GM12878 (cell line): ENCODE data around the gene MAN2B1. TPM values are rescaled to one million over a fixed set of nuclear protein-coding genes. Genes with fewer than 3 reads are reported as not detected.

Experiments used
- BHLHE40 ChIP-seq, 2 experiments: fragments of 450-650 bp in 1 of 2; IDR thresholded peaks; 2 replicates each; pipeline ENCODE4 v1.6.1; 2011 to 2017; ENCODE audit warnings: low read depth in 2 of 2, borderline replicate concordance in 1 of 2, improper control_type of control experiment in 1 of 2, low read length in 1 of 2, mild to moderate bottlenecking in 1 of 2
- BMI1 ChIP-seq: fragments of 450-650 bp; IDR thresholded peaks from 2 replicates; pipeline ENCODE4 v1.6.1; 2016; ENCODE audit warnings: mild to moderate bottlenecking, moderate library complexity, borderline replicate concordance
- HDAC6 ChIP-seq: fragments of 200-600 bp; sonication (generic); IDR thresholded peaks from one replicate; pipeline ENCODE4 v1.8.0; 2017; ENCODE audit warnings: antibody characterized with exemption; ENCODE audit not compliant: unreplicated experiment
- NR2F1 ChIP-seq: fragments of 450-650 bp; conservative IDR thresholded peaks from 2 replicates; pipeline ENCODE4 v1.6.1; 2017; ENCODE audit warnings: mild to moderate bottlenecking
- RB1 ChIP-seq: fragments of 450-650 bp; formaldehyde crosslinking; IDR thresholded peaks from 2 replicates; pipeline ENCODE4 v1.6.1; 2017; ENCODE audit warnings: mild to moderate bottlenecking, borderline replicate concordance
- RBBP5 ChIP-seq: fragments of 200-600 bp; sonication (generic); conservative IDR thresholded peaks from 2 replicates; pipeline ENCODE4 v1.6.1; 2016
- RELA ChIP-seq: fragments of 450-650 bp; IDR thresholded peaks from 2 replicates; pipeline ENCODE4 v1.8.0; 2014; ENCODE audit warnings: borderline replicate concordance; ENCODE audit not compliant: partially characterized antibody
- RFX5 ChIP-seq: IDR thresholded peaks from 2 replicates; pipeline ENCODE4 v1.6.1; 2011; ENCODE audit warnings: low read depth, low read length, improper control_type of control experiment
- SIN3A ChIP-seq: IDR thresholded peaks from 2 replicates; pipeline ENCODE4 v1.6.1; 2012; ENCODE audit warnings: low read depth, low read length, improper control_type of control experiment
- TAF1 ChIP-seq: IDR thresholded peaks from 2 replicates; pipeline ENCODE4 v1.6.1; 2011; ENCODE audit warnings: mild to moderate bottlenecking, low read depth, low read length, borderline replicate concordance
- TCF7 ChIP-seq: IDR thresholded peaks from 2 replicates; pipeline ENCODE4 v1.6.1; 2014; ENCODE audit warnings: antibody characterized with exemption, borderline replicate concordance
- polyA plus RNA-seq, 11 experiments: library from polyadenylated mRNA; depleted of rRNA in 4 of 11; unstranded in 6 of 11; stranded (reverse) in 5 of 11; fragments of >200 nt; fragmentation: Nextera tagmentation in 4 of 11; fragmentation: Illumina TruSeq in 1 of 11; extraction: Ambion mirVana in 4 of 11; extraction: Trizol in 1 of 11; gene quantifications; 1 replicate in 1 of 11; 2 replicates in 10 of 11; pipeline versions ENCODE4 v1.2.1 to v1.2.3, GENCODE V29; 2011 to 2016; ENCODE audit warnings: inconsistent platforms in 2 of 11, missing spikeins in 2 of 11, low read depth in 1 of 11
- total RNA-seq, 4 experiments: library from RNA; depleted of rRNA in 3 of 4; stranded (reverse); fragments of >200 nt in 3 of 4; fragmentation: Illumina TruSeq in 1 of 4; extraction: Trizol in 1 of 4; gene quantifications; 2 replicates each; pipeline versions ENCODE4 v1.2.1 to v1.2.3, GENCODE V29; 2013 to 2021
- TF ChIP-seq, protein P1 (sequence below): fragments of 450-650 bp; IDR thresholded peaks from 2 replicates; pipeline ENCODE4 v1.6.1; 2017; ENCODE audit warnings: low read depth, mild to moderate bottlenecking, moderate library complexity
- TF ChIP-seq, protein P2 (sequence below): fragments of 450-650 bp; formaldehyde crosslinking; IDR thresholded peaks from 2 replicates; pipeline ENCODE4 v1.4.0; 2022; ENCODE audit warnings: mild to moderate bottlenecking, moderate library complexity
- TF ChIP-seq, protein P3 (sequence below): IDR thresholded peaks from 2 replicates; pipeline ENCODE4 v1.6.1; 2012; ENCODE audit warnings: low read length, inconsistent platforms
- TF ChIP-seq, protein P4 (sequence below): IDR thresholded peaks from 2 replicates; pipeline ENCODE4 v1.6.1; 2012; ENCODE audit warnings: low read depth, low read length, improper control_type of control experiment
- TF ChIP-seq, protein P5 (sequence below): fragments of 450-650 bp; formaldehyde crosslinking; IDR thresholded peaks from 2 replicates; pipeline ENCODE4 v1.4.0; 2020; ENCODE audit warnings: mild to moderate bottlenecking, moderate library complexity

The MAN2B1 gene
- total and polyA plus RNA-seq, 10 of the 15 experiments (the other 5 are each of a cell fraction or from before 2014, with no cell fraction given): 7.6 to 224 (median 81.4) TPM

DNA sequence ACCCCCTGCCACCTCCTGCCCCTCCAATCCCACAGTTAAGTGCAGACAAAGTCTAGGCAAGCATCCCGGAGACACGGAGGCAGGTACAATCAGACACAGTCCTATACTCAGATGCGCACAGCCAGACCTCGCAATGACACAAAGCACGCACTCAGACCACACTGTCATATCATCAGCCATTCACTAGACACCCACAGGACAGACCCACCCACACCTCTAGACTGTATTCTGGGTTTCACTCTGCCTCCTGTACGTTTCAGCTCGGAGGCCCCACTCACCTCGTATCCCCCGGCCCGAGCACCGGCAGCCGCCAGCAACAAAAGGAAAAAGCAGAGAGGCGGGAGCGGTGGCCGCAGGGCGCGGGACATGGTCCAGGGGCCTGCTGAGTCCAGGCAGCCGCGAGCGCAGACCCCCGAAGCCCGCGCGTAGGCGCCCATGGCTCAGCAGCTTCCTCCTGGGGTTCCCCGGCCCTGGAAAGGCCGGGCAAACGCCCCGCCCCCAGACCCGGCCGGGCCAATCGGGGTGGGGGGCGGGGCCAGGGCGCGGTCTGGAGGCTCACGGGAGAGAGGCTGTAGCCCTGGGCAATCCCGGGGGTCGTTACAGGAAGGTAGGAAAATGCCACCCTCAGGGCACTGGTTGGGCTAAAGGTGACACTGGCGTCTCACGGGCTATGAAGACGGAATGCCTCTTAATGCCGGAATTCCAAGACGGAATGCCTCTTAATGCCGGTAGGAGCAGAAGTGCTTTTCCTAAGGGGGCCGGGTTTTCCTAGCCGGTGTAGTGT lies at the start of gene MAN2B1, which contains the start of gene WDR83 (continued):
- TF ChIP-seq, protein P1, sequence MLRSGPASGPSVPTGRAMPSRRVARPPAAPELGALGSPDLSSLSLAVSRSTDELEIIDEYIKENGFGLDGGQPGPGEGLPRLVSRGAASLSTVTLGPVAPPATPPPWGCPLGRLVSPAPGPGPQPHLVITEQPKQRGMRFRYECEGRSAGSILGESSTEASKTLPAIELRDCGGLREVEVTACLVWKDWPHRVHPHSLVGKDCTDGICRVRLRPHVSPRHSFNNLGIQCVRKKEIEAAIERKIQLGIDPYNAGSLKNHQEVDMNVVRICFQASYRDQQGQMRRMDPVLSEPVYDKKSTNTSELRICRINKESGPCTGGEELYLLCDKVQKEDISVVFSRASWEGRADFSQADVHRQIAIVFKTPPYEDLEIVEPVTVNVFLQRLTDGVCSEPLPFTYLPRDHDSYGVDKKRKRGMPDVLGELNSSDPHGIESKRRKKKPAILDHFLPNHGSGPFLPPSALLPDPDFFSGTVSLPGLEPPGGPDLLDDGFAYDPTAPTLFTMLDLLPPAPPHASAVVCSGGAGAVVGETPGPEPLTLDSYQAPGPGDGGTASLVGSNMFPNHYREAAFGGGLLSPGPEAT: no peak; the same call in 1 of the 2 replicates
- no peak for TF ChIP-seq HDAC6
- no peak for TF ChIP-seq RELA
- peak; percentile 66; the same call in 1 of the 2 replicates for TF ChIP-seq TAF1
- no peak for TF ChIP-seq RBBP5
- TF ChIP-seq TCF7: no peak
- TF ChIP-seq, protein P2, sequence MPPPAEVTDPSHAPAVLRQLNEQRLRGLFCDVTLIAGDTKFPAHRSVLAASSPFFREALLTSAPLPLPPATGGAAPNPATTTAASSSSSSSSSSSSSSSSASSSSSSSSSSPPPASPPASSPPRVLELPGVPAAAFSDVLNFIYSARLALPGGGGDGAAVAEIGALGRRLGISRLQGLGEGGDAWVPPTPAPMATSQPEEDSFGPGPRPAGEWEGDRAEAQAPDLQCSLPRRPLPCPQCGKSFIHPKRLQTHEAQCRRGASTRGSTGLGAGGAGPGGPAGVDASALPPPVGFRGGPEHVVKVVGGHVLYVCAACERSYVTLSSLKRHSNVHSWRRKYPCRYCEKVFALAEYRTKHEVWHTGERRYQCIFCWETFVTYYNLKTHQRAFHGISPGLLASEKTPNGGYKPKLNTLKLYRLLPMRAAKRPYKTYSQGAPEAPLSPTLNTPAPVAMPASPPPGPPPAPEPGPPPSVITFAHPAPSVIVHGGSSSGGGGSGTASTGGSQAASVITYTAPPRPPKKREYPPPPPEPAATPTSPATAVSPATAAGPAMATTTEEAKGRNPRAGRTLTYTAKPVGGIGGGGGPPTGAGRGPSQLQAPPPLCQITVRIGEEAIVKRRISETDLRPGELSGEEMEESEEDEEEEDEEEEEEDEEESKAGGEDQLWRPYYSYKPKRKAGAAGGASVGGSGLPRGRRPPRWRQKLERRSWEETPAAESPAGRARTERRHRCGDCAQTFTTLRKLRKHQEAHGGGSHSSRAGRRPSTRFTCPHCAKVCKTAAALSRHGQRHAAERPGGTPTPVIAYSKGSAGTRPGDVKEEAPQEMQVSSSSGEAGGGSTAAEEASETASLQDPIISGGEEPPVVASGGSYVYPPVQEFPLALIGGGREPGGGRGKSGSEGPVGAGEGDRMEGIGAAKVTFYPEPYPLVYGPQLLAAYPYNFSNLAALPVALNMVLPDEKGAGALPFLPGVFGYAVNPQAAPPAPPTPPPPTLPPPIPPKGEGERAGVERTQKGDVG (CRISPR knock-in tag): no peak
- TF ChIP-seq RB1: no peak
- TF ChIP-seq, protein P3, sequence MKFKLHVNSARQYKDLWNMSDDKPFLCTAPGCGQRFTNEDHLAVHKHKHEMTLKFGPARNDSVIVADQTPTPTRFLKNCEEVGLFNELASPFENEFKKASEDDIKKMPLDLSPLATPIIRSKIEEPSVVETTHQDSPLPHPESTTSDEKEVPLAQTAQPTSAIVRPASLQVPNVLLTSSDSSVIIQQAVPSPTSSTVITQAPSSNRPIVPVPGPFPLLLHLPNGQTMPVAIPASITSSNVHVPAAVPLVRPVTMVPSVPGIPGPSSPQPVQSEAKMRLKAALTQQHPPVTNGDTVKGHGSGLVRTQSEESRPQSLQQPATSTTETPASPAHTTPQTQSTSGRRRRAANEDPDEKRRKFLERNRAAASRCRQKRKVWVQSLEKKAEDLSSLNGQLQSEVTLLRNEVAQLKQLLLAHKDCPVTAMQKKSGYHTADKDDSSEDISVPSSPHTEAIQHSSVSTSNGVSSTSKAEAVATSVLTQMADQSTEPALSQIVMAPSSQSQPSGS: no peak
- 0 out of 2 replicates have a peak, but pooled peaks have one; percentile 18 for TF ChIP-seq NR2F1
- no peak for TF ChIP-seq SIN3A
- no peak for TF ChIP-seq BMI1
- TF ChIP-seq, protein P4, sequence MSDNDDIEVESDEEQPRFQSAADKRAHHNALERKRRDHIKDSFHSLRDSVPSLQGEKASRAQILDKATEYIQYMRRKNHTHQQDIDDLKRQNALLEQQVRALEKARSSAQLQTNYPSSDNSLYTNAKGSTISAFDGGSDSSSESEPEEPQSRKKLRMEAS: no peak
- TF ChIP-seq BHLHE40 (IDR thresholded peaks at IDR 0.05; ENCODE audit: borderline replicate concordance in 1 of 2, low read depth in 2 of 2, low read length in 1 of 2): peak in 1 of 2 experiments; percentile 30; a peak in 1 of 4 replicates
- no peak for TF ChIP-seq RFX5
- TF ChIP-seq, protein P5, sequence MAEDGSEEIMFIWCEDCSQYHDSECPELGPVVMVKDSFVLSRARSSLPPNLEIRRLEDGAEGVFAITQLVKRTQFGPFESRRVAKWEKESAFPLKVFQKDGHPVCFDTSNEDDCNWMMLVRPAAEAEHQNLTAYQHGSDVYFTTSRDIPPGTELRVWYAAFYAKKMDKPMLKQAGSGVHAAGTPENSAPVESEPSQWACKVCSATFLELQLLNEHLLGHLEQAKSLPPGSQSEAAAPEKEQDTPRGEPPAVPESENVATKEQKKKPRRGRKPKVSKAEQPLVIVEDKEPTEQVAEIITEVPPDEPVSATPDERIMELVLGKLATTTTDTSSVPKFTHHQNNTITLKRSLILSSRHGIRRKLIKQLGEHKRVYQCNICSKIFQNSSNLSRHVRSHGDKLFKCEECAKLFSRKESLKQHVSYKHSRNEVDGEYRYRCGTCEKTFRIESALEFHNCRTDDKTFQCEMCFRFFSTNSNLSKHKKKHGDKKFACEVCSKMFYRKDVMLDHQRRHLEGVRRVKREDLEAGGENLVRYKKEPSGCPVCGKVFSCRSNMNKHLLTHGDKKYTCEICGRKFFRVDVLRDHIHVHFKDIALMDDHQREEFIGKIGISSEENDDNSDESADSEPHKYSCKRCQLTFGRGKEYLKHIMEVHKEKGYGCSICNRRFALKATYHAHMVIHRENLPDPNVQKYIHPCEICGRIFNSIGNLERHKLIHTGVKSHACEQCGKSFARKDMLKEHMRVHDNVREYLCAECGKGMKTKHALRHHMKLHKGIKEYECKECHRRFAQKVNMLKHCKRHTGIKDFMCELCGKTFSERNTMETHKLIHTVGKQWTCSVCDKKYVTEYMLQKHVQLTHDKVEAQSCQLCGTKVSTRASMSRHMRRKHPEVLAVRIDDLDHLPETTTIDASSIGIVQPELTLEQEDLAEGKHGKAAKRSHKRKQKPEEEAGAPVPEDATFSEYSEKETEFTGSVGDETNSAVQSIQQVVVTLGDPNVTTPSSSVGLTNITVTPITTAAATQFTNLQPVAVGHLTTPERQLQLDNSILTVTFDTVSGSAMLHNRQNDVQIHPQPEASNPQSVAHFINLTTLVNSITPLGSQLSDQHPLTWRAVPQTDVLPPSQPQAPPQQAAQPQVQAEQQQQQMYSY (CRISPR knock-in tag): no peak
